ENCODE measurements around the gene CDC42. TPM values are rescaled to one million over a fixed set of nuclear protein-coding genes. Genes with fewer than 3 reads are reported as not detected.

CDC42 gene
- total and polyA plus RNA-seq, 9 of the 15 experiments (the other 6 are each of a cell fraction or from before 2014, with no cell fraction given): 186 to 398 (median 325) TPM

- TF ChIP-seq TFE3 (CRISPR knock-in tag; IDR thresholded peaks at IDR 0.05) (peak; percentile 98), HMGN3 (IDR thresholded peaks at IDR 0.05; ENCODE audit: borderline replicate concordance, extremely low read depth, insufficient read length, low read depth, low read length) (no peak), ZNF41 (CRISPR knock-in tag; conservative IDR thresholded peaks at IDR 0.05) (0 out of 2 replicates have a peak, but pooled peaks have one; percentile 8), ZBTB1 (CRISPR knock-in tag; IDR thresholded peaks at IDR 0.05; ENCODE audit: borderline replicate concordance, low read depth) (no peak), DDX20 (tag; IDR thresholded peaks at IDR 0.05; ENCODE audit: low read depth) (no peak), THRB (CRISPR knock-in tag; conservative IDR thresholded peaks at IDR 0.05) (no peak; the same call in 1 of the 2 replicates), GATA2 (CRISPR knock-in tag; IDR thresholded peaks at IDR 0.05) (no peak), PBX2 (CRISPR knock-in tag; IDR thresholded peaks at IDR 0.05; ENCODE audit: low read depth) (no peak), PBX2 (tag; conservative IDR thresholded peaks at IDR 0.05; ENCODE audit: low read depth) (no peak), ARID3A (IDR thresholded peaks at IDR 0.05; ENCODE audit: borderline replicate concordance, low read depth, low read length) (no peak), EHMT2 (IDR thresholded peaks at IDR 0.05) (0 out of 2 replicates have a peak, but pooled peaks have one; percentile 54), MBD1 (CRISPR knock-in tag; IDR thresholded peaks at IDR 0.05) (no peak), ETV5 (CRISPR knock-in tag; IDR thresholded peaks at IDR 0.05; ENCODE audit: low read depth) (no peak)
These were observed 3.9 kb upstream of the CDC42 start (continued) for GRCh38 chr1:22048351-22049192.
